K562 (cell line): ENCODE measurements around the gene ALG11.

Experiments
- POLR2A ChIP-seq: fragments of 450-650 bp; conservative IDR thresholded peaks from 2 replicates; pipeline ENCODE4 v1.6.1; 2016
- TF ChIP-seq, protein P1 (sequence below): sonication (generic); formaldehyde crosslinking; IDR thresholded peaks from 2 replicates; pipeline ENCODE4 v1.9.0; 2022; ENCODE audit warnings: mild to moderate bottlenecking, missing genetic modification reagents

DNA sequence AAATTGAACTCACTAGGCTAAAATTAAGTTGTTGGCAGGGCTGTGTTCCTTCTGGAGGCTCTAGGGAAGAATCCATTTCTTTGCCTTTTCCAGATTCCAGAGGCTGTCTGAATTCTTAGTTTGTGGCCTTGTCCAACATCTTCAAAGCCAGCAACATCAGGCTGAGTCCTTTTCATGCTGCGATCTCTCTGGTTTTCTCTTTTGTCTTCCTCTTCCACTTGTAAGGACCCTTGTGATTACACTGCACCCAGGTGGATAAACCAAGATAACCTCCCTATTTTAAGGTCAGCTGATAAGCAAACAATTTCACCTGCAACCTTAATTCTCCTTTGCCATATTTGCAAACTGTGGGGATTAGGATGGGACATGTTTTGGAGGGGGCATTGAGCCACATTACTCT is 23.8 kb downstream of the ALG11 start:
- TF ChIP-seq POLR2A: no peak
- TF ChIP-seq, protein P1, sequence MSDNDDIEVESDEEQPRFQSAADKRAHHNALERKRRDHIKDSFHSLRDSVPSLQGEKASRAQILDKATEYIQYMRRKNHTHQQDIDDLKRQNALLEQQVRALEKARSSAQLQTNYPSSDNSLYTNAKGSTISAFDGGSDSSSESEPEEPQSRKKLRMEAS (CRISPR knock-in tag): no peak
